Activated T-helper 1 cell treated with anti-CD3 and anti-CD28 coated beads, Interleukin-12 subunit alpha, Interleukin-12 subunit beta, Interleukin-2, Interleukin-4 antibody, amounts not matched to agents 30 ng/mL and 10 ng/mL and 1 ng/mL, durations not matched to agents 14 hours and 24 hours and 36 hours (primary cell): ENCODE data around the gene UVSSA. TPM values are rescaled to one million over a fixed set of nuclear protein-coding genes. Genes with fewer than 3 reads are reported as not detected.

Experiments
- DNase-seq: peaks from one replicate; pipeline ENCODE4 v3.0.0; 2021; ENCODE audit warnings: low spot score
- H3K27ac Mint-ChIP-seq: one replicate; pipeline ENCODE4 v1.8.0; 2021; ENCODE audit warnings: mild to moderate bottlenecking, mixed read lengths
- H3K27me3 Mint-ChIP-seq: one replicate; pipeline ENCODE4 v1.8.0; 2022; ENCODE audit warnings: mild to moderate bottlenecking, moderate library complexity, mixed read lengths; ENCODE audit not compliant: insufficient read depth
- H3K36me3 Mint-ChIP-seq: one replicate; pipeline ENCODE4 v1.8.0; 2021; ENCODE audit warnings: low read depth, mixed read lengths
- H3K4me1 Mint-ChIP-seq: one replicate; pipeline ENCODE4 v1.8.0; 2021; ENCODE audit warnings: low read depth, mixed read lengths
- H3K4me3 Mint-ChIP-seq: one replicate; pipeline ENCODE4 v1.8.0; 2021; ENCODE audit warnings: mild to moderate bottlenecking, moderate library complexity, mixed read lengths
- H3K9me3 Mint-ChIP-seq: one replicate; pipeline ENCODE4 v1.8.0; 2021; ENCODE audit warnings: mixed read lengths
- intact Hi-C: fragments of 100-400 bp; cut with micrococcal nuclease; formaldehyde crosslinking; loops from one replicate; pipeline ENCODE4 v1.15.1; 2024
- total RNA-seq: library from RNA; stranded (reverse); gene quantifications from 2 replicates; pipeline ENCODE4 v1.2.3, GENCODE V29; 2022

Gene UVSSA
- total RNA-seq, 1 donor from 2014 or later: 25.8 TPM

DNA sequence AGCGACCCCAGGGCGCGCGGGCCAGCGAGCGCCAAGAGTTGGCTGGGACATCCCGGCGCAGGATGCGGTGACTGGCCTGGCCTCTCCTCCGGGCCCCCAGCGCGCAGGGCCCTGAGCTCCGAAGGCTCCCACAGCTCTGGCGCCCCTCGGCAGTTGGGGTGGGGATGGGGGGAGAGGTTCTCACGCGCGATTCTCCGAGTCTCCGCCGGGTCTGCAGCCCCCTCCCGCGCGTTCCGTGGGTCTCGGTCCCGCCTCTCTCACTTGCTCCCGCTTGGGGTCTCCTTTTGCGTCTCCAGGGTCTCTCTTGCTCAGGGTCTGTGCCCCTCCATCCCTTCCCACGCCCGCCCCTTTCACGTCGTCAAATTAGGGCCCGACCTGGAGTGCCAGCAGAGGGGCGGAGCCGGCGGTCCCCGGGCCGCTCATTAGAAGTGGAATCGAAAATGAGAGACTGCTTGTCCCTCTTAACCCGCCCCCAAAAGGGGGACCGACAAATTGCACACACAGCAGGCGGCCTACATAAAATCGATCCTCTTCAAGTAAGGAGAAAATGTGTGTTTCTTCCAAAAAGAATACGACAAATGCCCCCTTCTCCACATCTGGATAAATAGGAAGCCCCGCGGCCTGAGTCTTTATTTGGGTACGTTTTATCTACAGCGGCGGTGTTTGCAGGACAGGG lies 60.1 kb downstream of the UVSSA start:
- DNase-seq: no peak
- Mint-ChIP-seq H3K4me1 (no peaks in the 10 kb centered on the region), H3K9me3 (peaks cover 3% of the 10 kb centered on the region), H3K27me3 (peaks cover 29% of the 10 kb centered on the region), H3K27ac (no peak overlapping the region), H3K4me3 (no peak overlapping the region), H3K36me3 (peaks cover 6% of the 10 kb centered on the region)
- intact Hi-C loops: loop anchor here (5.0 kb wide), 1 partner anchor 830 kb away; the partner anchor contains the start of gene TMEM271

GRCh38 chr4:1407657-1408333 lies 60.8 kb downstream of the UVSSA start:
- Mint-ChIP-seq H3K27me3 (peaks cover 29% of the 10 kb centered on the region), H3K4me1 (no peaks in the 10 kb centered on the region), H3K36me3 (peaks cover 6% of the 10 kb centered on the region), H3K27ac (peak overlapping the region; percentile 55), H3K4me3 (no peak overlapping the region), H3K9me3 (peaks cover 3% of the 10 kb centered on the region)
- DNase-seq: no peak
- intact Hi-C loops: loop anchor here (5.0 kb wide), 1 partner anchor 830 kb away; the partner anchor contains the start of gene TMEM271

- peaks cover 6% of the 10 kb centered on the region for H3K36me3 Mint-ChIP-seq
- peaks cover 3% of the 10 kb centered on the region for H3K9me3 Mint-ChIP-seq
- peaks cover 32% of the 10 kb centered on the region for H3K27me3 Mint-ChIP-seq
- no peak for DNase-seq
- no peaks in the 10 kb centered on the region for H3K4me1 Mint-ChIP-seq
- intact Hi-C loops: loop anchor here (5.0 kb wide), 1 partner anchor 831 kb away; the partner anchor contains the start of gene TMEM271
- peak overlapping the region; percentile 84 for H3K27ac Mint-ChIP-seq
- H3K4me3 Mint-ChIP-seq: no peak overlapping the region
Observed at GRCh38 chr4:1408418-1408817, 61.4 kb downstream of the UVSSA start.

DNA sequence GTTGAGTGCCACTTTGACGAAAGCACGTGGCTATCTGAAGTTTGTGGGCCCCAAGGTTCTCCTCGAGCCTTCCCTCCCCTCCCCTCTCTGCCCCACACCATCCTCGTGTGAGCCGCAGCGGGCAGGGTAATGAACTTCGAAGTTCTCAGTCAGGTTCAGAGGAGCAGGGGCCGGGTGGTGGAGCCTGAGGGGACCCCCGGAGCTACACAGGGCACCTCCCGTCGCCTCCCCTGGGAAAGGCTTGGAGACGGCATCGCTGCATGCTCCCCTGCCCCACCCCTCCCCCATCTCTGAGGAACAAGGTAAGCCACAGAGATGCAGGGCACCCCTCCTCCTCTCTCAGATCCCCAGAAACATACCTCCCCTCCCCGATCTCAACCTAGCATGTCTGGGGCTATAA lies 62.1 kb downstream of the UVSSA start:
- Mint-ChIP-seq H3K27me3 (peaks cover 31% of the 10 kb centered on the region), H3K36me3 (peaks cover 6% of the 10 kb centered on the region), H3K4me3 (no peak overlapping the region), H3K27ac (no peak overlapping the region), H3K9me3 (peaks cover 3% of the 10 kb centered on the region), H3K4me1 (no peaks in the 10 kb centered on the region)
- no peak for DNase-seq
- intact Hi-C loops: loop anchor here (5.0 kb wide), 1 partner anchor 832 kb away; the partner anchor contains the start of gene TMEM271

DNA sequence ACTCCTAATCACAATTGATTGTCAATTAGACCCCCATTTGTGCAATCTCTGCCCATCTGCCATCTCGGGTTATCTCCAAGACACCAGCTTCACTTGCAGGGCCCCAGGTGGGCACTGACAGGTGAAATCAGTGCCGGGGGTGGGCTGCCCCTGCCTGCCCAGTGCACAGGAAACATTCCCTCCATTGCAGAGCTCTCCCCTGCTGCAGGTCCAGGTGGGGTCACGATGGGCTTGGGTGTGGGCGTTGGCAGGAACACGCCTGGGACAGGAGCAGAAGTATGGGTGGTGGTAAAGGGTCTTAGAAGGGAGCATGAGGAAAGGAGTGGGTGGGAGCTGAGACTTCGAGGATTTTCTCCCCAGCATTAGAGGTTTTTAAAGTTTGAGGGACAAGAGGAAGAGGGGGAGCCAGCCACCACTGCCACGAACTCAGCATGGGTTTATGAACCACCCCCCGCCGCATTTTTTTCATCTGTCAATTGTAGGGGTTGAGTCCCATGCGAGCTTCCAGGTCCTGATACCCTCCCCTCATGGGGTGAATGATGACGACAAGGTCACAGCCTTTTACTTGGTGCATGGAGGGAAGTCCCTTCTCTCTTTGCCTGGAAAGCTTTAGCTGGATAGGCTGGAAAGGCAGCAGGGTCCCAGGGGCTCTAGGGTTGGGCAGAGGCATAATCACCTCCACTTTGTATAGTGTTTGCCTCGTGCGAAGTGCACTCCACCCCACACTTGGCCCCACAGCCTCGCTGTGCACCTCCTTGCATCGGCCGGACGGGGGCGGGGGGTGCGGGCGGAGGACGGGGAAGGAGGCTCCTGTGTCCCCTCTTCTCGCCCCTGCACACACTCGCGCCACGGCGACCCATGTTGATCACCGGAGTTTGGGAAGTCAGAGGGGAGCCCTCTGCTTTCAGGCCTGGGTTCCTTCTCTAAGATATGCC lies 62.8 kb downstream of the UVSSA start:
- Mint-ChIP-seq H3K36me3 (peaks cover 6% of the 10 kb centered on the region), H3K27ac (peak overlapping the region; percentile 4), H3K4me1 (no peaks in the 10 kb centered on the region), H3K4me3 (no peak overlapping the region), H3K27me3 (peaks cover 29% of the 10 kb centered on the region), H3K9me3 (peaks cover 3% of the 10 kb centered on the region)
- intact Hi-C loops: loop anchor here (5.0 kb wide), 1 partner anchor 832 kb away; the partner anchor contains the start of gene TMEM271
- DNase-seq: no peak

- intact Hi-C loops: no loop called here
- no peaks in the 10 kb centered on the region for H3K4me1 Mint-ChIP-seq
- no peak overlapping the region for H3K4me3 Mint-ChIP-seq
- no peak for DNase-seq
- peaks cover 29% of the 10 kb centered on the region for H3K27me3 Mint-ChIP-seq
- H3K36me3 Mint-ChIP-seq: peaks cover 2% of the 10 kb centered on the region
- no peak overlapping the region for H3K27ac Mint-ChIP-seq
- no peaks in the 10 kb centered on the region for H3K9me3 Mint-ChIP-seq
Observed at GRCh38 chr4:1410491-1411325, 63.7 kb downstream of the UVSSA start.

GRCh38 chr4:1411436-1412375 lies 64.7 kb downstream of the UVSSA start:
- intact Hi-C loops: no loop called here
- peaks cover 29% of the 10 kb centered on the region for H3K27me3 Mint-ChIP-seq
- H3K4me3 Mint-ChIP-seq: no peak overlapping the region
- H3K4me1 Mint-ChIP-seq: no peaks in the 10 kb centered on the region
- H3K36me3 Mint-ChIP-seq: peaks cover 2% of the 10 kb centered on the region
- no peak for DNase-seq
- no peaks in the 10 kb centered on the region for H3K9me3 Mint-ChIP-seq
- H3K27ac Mint-ChIP-seq: no peak overlapping the region

DNA sequence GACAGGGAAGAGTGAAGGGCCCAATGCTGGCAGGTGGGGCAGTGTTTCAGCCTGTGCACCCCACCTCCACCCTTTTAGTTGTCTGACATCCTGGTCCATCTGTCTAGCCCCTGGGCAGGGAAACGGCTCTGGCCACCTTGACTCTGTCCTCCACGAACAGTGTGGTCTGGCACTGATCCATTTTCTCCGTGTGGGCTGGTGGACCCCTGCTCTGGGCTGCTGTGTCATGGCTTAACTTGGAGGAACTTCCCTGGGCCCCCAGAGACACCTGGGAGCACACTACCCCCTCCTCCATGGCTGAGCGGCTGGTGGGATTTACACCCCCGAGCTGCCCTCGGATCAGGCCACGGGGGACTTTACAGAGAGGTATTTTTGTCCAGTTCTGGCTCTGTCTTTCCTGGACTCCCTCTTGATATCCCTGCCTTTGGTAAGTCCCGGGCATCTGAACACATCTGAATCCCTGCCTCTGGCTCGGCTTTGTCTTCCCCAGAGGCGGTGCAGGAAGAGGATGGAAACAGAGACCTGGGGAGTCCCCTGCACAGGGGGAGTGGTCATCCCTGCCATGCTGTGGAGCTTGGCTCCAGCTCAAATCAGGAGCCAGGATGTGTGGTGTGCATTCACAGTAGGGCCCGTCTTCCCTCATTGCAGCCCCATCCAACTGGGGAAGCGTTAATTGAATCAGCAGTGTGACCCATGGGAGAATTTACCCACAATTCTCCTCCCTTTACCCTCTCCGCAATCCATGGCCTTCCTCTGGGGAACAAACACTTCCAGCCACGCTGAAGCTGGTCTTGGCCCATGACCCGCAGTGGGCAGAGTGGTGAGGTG lies 65.6 kb downstream of the UVSSA start:
- no peaks in the 10 kb centered on the region for H3K9me3 Mint-ChIP-seq
- intact Hi-C loops: no loop called here
- no peak for DNase-seq
- H3K27me3 Mint-ChIP-seq: peaks cover 26% of the 10 kb centered on the region
- H3K27ac Mint-ChIP-seq: no peak overlapping the region
- no peak overlapping the region for H3K4me3 Mint-ChIP-seq
- H3K4me1 Mint-ChIP-seq: no peaks in the 10 kb centered on the region
- H3K36me3 Mint-ChIP-seq: peaks cover 2% of the 10 kb centered on the region

DNA sequence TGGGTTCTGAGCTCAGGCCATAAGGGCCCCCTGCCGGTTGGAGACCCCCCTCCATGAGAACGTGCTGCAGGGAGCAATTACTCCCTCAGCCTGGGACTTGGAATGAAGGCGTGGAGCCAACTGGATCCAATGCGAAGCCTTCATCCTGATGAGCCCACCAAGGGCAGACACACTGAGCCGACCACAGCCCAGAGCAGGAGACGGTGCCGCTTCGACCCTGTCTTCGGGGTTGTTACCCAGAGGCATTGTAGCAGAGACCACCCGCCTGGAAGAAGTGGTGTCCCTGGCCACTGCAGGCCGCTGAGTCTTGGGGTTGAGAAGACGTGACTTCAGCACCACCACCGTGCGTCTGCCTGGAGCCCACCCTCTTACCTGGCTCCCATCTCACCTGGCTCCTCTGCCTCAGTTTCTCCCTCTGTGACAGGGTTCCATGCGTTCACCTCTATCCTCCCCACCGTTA lies 66.2 kb downstream of the UVSSA start:
- peaks cover 2% of the 10 kb centered on the region for H3K36me3 Mint-ChIP-seq
- intact Hi-C loops: no loop called here
- no peak overlapping the region for H3K27ac Mint-ChIP-seq
- no peaks in the 10 kb centered on the region for H3K9me3 Mint-ChIP-seq
- no peak for DNase-seq
- no peak overlapping the region for H3K4me3 Mint-ChIP-seq
- H3K27me3 Mint-ChIP-seq: peaks cover 23% of the 10 kb centered on the region
- H3K4me1 Mint-ChIP-seq: no peaks in the 10 kb centered on the region

DNA sequence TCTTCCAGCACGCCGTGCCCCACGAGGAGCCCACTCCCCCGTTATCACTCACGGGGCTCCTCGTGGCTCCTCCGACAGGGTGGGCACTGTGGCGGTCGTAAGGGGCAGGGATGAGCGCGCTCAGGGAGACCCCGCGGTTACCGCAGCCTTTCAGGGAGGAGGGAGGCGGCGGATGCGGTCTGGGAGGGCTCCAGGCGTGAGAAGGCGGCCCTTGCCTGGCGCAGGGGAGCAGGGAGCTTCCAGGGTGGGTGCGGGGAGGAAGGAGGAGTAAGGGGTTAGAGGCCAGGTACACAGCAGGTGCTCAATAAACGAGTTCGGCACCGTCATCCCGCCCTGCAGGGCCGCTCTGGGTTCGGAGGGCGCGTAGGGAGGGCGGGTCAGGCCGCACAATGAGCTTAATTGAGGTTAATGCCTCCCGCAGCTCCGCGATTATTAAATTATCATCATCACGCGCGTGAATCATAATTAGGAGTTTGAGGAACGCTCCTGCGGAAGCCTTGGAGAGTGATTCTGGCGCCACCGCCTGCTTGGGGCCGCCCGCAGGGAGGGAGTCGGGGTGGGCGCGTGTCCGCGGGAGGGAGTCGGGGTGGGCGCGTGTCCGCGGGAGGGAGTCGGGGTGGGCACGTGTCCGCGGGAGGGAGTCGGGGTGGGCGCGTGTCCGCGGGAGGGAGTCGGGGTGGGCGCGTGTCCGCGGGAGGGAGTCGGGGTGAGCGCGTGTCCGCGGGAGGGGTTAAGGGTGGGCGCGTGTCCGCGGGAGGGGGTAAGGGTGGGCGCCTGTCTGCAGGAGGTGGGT lies 66.9 kb downstream of the UVSSA start:
- intact Hi-C loops: no loop called here
- H3K27ac Mint-ChIP-seq: no peak overlapping the region
- H3K9me3 Mint-ChIP-seq: no peaks in the 10 kb centered on the region
- no peaks in the 10 kb centered on the region for H3K4me1 Mint-ChIP-seq
- no peak for DNase-seq
- H3K27me3 Mint-ChIP-seq: peaks cover 20% of the 10 kb centered on the region
- no peak overlapping the region for H3K4me3 Mint-ChIP-seq
- no peaks in the 10 kb centered on the region for H3K36me3 Mint-ChIP-seq
